Hematopoietic multipotent progenitor cell treated with erythropoietin and hydrocortisone succinate and interleukin-3 and kit ligand, for 8 days (in vitro differentiated cells): Measurements from ENCODE around the gene KDM4B.
"Not testable (repeated sequence)": the region's sequence is repeated elsewhere in the genome, so short reads cannot be mapped to it uniquely, and the experiment has no call there.

Source experiments
- DNase-seq: peaks from one replicate; pipeline ENCODE4 v3.0.0-alpha.2; 2015

Gene KDM4B

GRCh38 chr19:5186293-5187050, 217.6 kb downstream of the KDM4B start:
- DNase-seq: no peak

- no peak for DNase-seq
Measured at GRCh38 chr19:5188548-5189317, 219.8 kb downstream of the KDM4B start.

DNA sequence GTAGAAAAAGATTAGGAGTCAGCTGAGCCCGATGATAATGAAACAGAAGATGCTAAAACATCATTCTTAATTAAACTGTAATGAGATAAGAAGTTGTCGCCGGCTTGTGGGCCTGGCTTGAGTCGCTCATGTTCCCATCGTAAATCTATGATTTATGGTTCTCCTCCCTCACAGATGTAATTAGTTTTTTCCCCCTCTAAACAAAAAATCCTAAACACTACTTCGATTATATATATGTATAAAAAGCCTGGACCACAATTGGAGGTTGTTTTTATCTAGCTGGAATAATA, 220.3 kb downstream of the KDM4B start:
- DNase-seq: no peak

- no peak for DNase-seq
Measured at GRCh38 chr19:5191091-5191490, 222.2 kb downstream of the KDM4B start.

GRCh38 chr19:5192568-5192967, 223.7 kb downstream of the KDM4B start:
- no peak for DNase-seq

GRCh38 chr19:5193192-5193591, 224.3 kb downstream of the KDM4B start:
- no peak for DNase-seq

DNA sequence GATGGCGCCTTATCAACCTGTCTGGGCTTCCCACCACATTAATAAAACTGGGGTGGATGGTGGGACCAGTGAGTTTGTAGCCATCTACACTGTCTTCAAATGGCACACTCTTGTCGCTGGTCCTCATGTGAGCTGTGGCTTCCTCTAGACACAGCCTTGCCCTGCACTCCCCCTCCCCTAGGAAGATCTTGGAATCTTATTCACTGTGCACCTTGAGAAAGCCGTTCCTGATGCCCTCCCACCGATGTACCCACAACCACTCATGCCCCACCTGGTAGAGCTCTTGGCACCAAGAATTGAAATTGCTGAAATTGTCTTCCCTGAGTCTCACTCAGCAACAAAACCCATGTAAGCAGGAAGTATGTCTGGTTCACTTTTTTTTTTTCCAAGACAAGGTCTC, 225.7 kb downstream of the KDM4B start:
- DNase-seq: no peak

DNA sequence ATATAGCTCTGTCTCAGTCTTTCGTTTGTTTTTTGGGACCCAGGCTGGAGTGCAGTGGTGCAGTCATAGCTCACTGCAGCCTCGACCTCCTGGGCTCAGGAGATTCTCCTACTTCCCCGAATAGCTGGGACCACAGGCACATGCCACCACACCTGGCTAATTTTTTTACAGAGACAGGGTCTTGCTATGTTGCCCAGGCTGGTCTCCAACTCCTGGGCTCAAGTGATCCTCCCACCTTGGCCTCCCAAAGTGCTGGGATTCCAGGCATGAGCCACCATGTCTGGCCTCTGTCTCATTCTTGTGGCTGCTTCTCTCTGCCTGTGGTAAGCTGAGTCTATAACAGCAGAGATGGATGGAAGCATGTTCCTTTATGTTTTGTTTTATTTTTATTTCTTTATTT, 226.7 kb downstream of the KDM4B start:
- not testable (repeated sequence) for DNase-seq

GRCh38 chr19:5196832-5197231, 227.9 kb downstream of the KDM4B start:
- DNase-seq: no peak

- no peak for DNase-seq
Measured at GRCh38 chr19:5200844-5201243, 231.9 kb downstream of the KDM4B start.

GRCh38 chr19:5202553-5202952, 233.6 kb downstream of the KDM4B start:
- no peak for DNase-seq
